CD4-positive, CD25-positive, alpha-beta regulatory T cell (primary cell): ENCODE measurements around the gene PES1. TPM values are rescaled to one million over a fixed set of nuclear protein-coding genes. Genes with fewer than 3 reads are reported as not detected.

Experiments
- ATAC-seq, 2 donors: fragments of 150-1000 bp; cut with Tn5 transposase; one replicate each; pipeline ENCODE4 v1.10.0; 2021; ENCODE audit warnings: low read depth in 2 of 2, moderate number of reproducible peaks in 2 of 2, moderate library complexity in 1 of 2
- DNase-seq, 3 donors: peaks; one replicate each; pipeline versions ENCODE4 v3.0.0 to v3.0.0-alpha.2; 2012 to 2022; ENCODE audit warnings: mixed read lengths in 1 of 3
- H3K27ac ChIP-seq: one replicate; pipeline ENCODE4 v1.7.0; 2013; ENCODE audit warnings: mild to moderate bottlenecking, low read length; ENCODE audit not compliant: insufficient read depth, poor library complexity, severe bottlenecking
- H3K27me3 ChIP-seq: one replicate; pipeline ENCODE4 v1.7.0; 2013; ENCODE audit warnings: low read length; ENCODE audit not compliant: control insufficient read depth, insufficient read depth
- H3K36me3 ChIP-seq: one replicate; pipeline ENCODE4 v1.7.0; 2013; ENCODE audit warnings: mild to moderate bottlenecking, low read length, moderate library complexity; ENCODE audit not compliant: control insufficient read depth, insufficient read depth
- H3K4me1 ChIP-seq: 2 replicates; pipeline ENCODE4 v1.7.0; 2013; ENCODE audit warnings: mild to moderate bottlenecking, low read length; ENCODE audit not compliant: insufficient read depth, control insufficient read depth, poor library complexity, severe bottlenecking
- H3K4me3 ChIP-seq: one replicate; pipeline ENCODE4 v1.7.0; 2013; ENCODE audit warnings: low read depth, mild to moderate bottlenecking, low read length, moderate library complexity
- H3K9me3 ChIP-seq, 2 experiments: 1 replicate in 1 of 2; 2 replicates in 1 of 2; pipeline ENCODE4 v1.7.0; 2013; ENCODE audit warnings: low read length in 2 of 2, mild to moderate bottlenecking in 1 of 2, moderate library complexity in 1 of 2; ENCODE audit not compliant: control insufficient read depth in 2 of 2
- H3K27ac Mint-ChIP-seq, 3 donors: one replicate each; pipeline ENCODE4 v1.8.0; 2020 to 2022; ENCODE audit warnings: mild to moderate bottlenecking in 3 of 3, mixed read lengths in 3 of 3, moderate library complexity in 2 of 3
- H3K27me3 Mint-ChIP-seq: one replicate; pipeline ENCODE4 v1.8.0; 2022; ENCODE audit warnings: mild to moderate bottlenecking, mixed read lengths
- H3K36me3 Mint-ChIP-seq: one replicate; pipeline ENCODE4 v1.8.0; 2020; ENCODE audit warnings: mixed read lengths
- H3K4me1 Mint-ChIP-seq, 4 donors: one replicate each; pipeline ENCODE4 v1.8.0; 2020 to 2022; ENCODE audit warnings: mixed read lengths in 4 of 4, mild to moderate bottlenecking in 1 of 4
- H3K4me3 Mint-ChIP-seq, 4 donors: one replicate each; pipeline ENCODE4 v1.8.0; 2020 to 2022; ENCODE audit warnings: mild to moderate bottlenecking in 4 of 4, mixed read lengths in 4 of 4, moderate library complexity in 3 of 4
- H3K9me3 Mint-ChIP-seq, 7 donors: one replicate each; pipeline ENCODE4 v1.8.0; 2020 to 2022; ENCODE audit warnings: mixed read lengths in 7 of 7, mild to moderate bottlenecking in 3 of 7, moderate library complexity in 2 of 7
- polyA plus RNA-seq, 4 donors: library from polyadenylated mRNA; unstranded; fragments of 300-500 nt; fragmentation: Illumina TruSeq; gene quantifications; one replicate each; pipeline ENCODE4 v1.2.3, GENCODE V29; 2021
- total RNA-seq: library from RNA; stranded (reverse); gene quantifications from one replicate; pipeline ENCODE4 v1.2.3, GENCODE V29; 2022

The PES1 gene
- total and polyA plus RNA-seq, 5 donors from 2014 or later: 35.2 to 47.9 (median 36.8) TPM

DNA sequence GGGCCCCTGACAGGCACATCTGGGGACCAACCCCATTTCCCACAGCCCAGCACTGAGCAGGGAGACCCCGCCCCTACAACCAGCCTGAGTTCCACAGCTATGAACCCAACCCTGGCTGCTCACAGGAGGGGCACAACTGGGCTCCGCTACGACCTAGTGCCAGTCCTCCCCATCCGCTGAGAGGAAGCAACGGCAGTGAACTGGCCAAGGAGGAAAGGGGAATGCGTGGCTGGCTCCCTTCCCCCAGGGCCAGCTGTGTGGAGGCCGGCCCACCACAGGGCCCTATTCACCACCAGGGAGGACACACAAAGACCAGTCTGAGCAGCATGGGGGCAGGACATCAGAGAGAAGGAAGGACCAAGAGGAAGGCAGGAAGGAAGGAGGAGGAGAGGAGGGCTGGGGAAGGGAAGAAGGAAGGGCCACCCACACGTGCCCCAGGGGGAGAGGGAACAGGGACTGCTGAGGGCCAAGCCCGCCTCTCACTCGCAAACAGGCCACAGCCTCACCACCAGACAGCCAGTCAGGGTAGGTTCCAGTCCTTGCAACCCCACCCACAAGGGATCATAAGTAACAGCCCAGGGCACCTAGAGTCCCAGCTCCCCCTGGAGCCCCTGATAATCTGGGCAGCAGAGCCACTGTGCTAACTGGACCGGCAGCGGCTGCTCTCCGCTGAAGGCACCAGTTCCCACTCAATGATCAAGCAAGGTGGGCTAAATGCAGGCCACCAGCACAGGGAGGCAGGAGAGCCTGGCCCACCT, 8.7 kb downstream of the PES1 start:
- no peak for DNase-seq
- Histone ChIP-seq H3K27ac (no peak overlapping the region), H3K36me3 (peaks cover 95% of the 10 kb centered on the region), H3K9me3 (peaks cover 0 to 7% of the 10 kb centered on the region in 2 experiments), H3K4me1 (no peaks in the 10 kb centered on the region), H3K27me3 (no peaks in the 10 kb centered on the region), H3K4me3 (no peak overlapping the region)
- Mint-ChIP-seq H3K27ac (no peak overlapping the region), H3K36me3 (peaks cover 48% of the 10 kb centered on the region), H3K27me3 (no peaks in the 10 kb centered on the region), H3K4me1 (peaks cover 0 to 2% (median 0%) of the 10 kb centered on the region in 4 donors), H3K4me3 (no peak overlapping the region), H3K9me3 (peaks cover 0 to 3% (median 0%) of the 10 kb centered on the region in 7 donors)
- no peak for ATAC-seq

DNA sequence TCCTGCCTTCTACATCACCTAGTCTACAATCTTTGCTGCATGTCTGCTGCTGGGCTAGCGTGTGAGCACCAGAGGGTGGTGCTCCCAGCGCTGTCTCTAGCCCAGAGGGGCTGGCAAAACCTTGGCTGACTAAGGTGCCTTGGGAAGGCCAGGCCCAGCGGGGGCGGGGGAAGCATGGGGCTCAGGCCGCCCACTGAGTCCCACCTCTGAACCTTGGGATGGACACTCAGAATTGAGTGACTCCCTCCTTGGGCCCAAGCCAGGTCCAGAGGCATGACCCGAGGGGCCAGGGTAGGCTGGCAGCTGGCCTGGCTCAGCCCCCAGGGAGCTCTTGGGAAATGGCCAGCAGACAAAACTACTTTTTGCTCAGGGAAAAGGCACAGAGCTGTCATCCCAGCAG, 9.7 kb downstream of the PES1 start:
- Histone ChIP-seq H3K4me3 (no peak overlapping the region), H3K27ac (no peak overlapping the region), H3K4me1 (no peaks in the 10 kb centered on the region), H3K27me3 (no peaks in the 10 kb centered on the region), H3K9me3 (peaks cover 0 to 7% of the 10 kb centered on the region in 2 experiments), H3K36me3 (peaks cover 94% of the 10 kb centered on the region)
- peaks cover 0 to 2% (median 0%) of the 10 kb centered on the region in 4 donors for H3K4me1 Mint-ChIP-seq
- ATAC-seq (no peak), DNase-seq (no peak)
- H3K9me3 Mint-ChIP-seq: peaks cover 0 to 3% (median 0%) of the 10 kb centered on the region in 7 donors
- peaks cover 47% of the 10 kb centered on the region for H3K36me3 Mint-ChIP-seq
- H3K4me3 Mint-ChIP-seq: no peak overlapping the region
- no peak overlapping the region for H3K27ac Mint-ChIP-seq
- H3K27me3 Mint-ChIP-seq: no peaks in the 10 kb centered on the region

DNA sequence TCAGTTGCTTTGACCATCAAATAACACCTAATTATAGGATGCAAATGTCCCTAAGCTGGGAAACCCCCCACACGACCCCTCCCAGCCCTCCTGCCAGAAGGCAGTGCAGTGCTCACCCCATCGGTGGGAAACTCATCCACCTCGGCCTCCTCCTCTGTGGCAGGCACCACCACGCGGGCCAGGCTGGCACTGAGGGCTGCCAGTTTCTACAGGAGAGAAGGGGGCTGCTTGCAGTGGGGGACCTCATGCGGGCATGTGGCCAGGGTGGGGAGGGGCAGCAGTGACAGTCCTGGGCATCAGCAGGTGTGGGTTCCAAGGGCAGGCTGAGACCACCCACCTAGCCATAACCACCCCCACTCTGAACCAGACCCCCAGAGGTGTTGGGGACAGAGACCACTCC, 10.8 kb downstream of the PES1 start:
- Histone ChIP-seq H3K27ac (no peak overlapping the region), H3K4me3 (no peak overlapping the region), H3K9me3 (peaks cover 0 to 7% of the 10 kb centered on the region in 2 experiments), H3K27me3 (no peaks in the 10 kb centered on the region), H3K36me3 (peaks cover 94% of the 10 kb centered on the region), H3K4me1 (no peaks in the 10 kb centered on the region)
- DNase-seq: no peak
- Mint-ChIP-seq H3K27ac (no peak overlapping the region), H3K9me3 (peaks cover 0 to 3% (median 0%) of the 10 kb centered on the region in 7 donors), H3K4me3 (no peak overlapping the region), H3K27me3 (no peaks in the 10 kb centered on the region), H3K4me1 (peaks cover 0 to 5% (median 1%) of the 10 kb centered on the region in 4 donors), H3K36me3 (peaks cover 47% of the 10 kb centered on the region)
- ATAC-seq: no peak

DNA sequence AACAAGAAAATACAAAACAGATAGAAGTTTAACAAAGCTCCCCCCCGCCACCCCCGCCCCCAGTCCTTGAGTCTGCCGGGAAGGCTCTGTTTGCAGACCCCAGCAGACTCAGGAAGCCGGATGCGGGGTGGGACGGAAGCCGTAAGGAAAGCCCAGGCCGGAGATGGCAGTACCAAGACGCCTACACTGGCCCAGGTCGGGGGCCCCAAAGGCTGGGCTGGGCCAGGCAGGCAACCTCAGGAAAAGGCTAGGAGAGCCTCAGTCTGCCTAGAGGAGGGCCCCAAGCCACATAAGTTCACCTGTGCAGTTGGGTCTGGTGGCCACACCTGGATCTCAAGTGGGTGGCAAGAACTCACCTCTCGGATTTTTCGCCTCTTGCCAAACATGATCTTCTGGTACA, 13.2 kb downstream of the PES1 start:
- Histone ChIP-seq H3K27ac (no peak overlapping the region), H3K4me3 (no peak overlapping the region), H3K4me1 (peaks cover 3% of the 10 kb centered on the region), H3K27me3 (no peaks in the 10 kb centered on the region), H3K9me3 (peaks cover 0 to 7% of the 10 kb centered on the region in 2 experiments), H3K36me3 (peaks cover 80% of the 10 kb centered on the region)
- Mint-ChIP-seq H3K4me3 (no peak overlapping the region), H3K27me3 (peaks cover 4% of the 10 kb centered on the region), H3K4me1 (peaks cover 0 to 15% (median 1%) of the 10 kb centered on the region in 4 donors), H3K27ac (no peak overlapping the region), H3K36me3 (peaks cover 45% of the 10 kb centered on the region), H3K9me3 (peaks cover 0 to 3% (median 0%) of the 10 kb centered on the region in 7 donors)
- ATAC-seq: no peak
- no peak for DNase-seq

DNA sequence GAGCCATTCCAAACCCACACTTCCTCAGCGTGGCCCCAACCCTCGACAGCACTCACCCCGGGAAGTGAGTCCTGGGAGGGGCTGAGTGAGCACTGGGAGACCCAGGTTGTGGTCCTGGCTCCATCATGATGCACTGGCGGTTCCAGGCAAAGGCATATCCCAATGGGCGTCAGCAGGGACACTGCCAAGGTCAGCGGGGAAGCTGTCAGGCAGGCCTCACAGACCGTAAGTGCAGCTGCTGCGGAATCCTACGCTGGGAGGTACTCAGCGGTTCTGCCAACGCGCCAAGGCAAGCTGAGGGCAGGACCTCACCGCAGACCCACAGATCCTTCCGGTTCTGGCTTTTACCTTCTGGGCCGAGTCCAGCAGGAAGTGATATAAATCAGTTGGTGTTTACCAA, 15.9 kb downstream of the PES1 start:
- ATAC-seq (no peak), DNase-seq (peak in 1 of 3 donors; percentile 10)
- peaks cover 3% of the 10 kb centered on the region for H3K4me1 ChIP-seq
- H3K9me3 Mint-ChIP-seq: peaks cover 0 to 2% (median 0%) of the 10 kb centered on the region in 7 donors
- no peak overlapping the region for H3K4me3 Mint-ChIP-seq
- peaks cover 17% of the 10 kb centered on the region for H3K27me3 Mint-ChIP-seq
- peaks cover 0 to 15% (median 0%) of the 10 kb centered on the region in 4 donors for H3K4me1 Mint-ChIP-seq
- no peak overlapping the region for H3K4me3 ChIP-seq
- H3K36me3 Mint-ChIP-seq: peaks cover 41% of the 10 kb centered on the region
- no peaks in the 10 kb centered on the region for H3K27me3 ChIP-seq
- peaks cover 56% of the 10 kb centered on the region for H3K36me3 ChIP-seq
- H3K9me3 ChIP-seq: peaks cover 0 to 7% of the 10 kb centered on the region in 2 experiments
- H3K27ac ChIP-seq: no peak overlapping the region
- H3K27ac Mint-ChIP-seq: no peak overlapping the region

DNA sequence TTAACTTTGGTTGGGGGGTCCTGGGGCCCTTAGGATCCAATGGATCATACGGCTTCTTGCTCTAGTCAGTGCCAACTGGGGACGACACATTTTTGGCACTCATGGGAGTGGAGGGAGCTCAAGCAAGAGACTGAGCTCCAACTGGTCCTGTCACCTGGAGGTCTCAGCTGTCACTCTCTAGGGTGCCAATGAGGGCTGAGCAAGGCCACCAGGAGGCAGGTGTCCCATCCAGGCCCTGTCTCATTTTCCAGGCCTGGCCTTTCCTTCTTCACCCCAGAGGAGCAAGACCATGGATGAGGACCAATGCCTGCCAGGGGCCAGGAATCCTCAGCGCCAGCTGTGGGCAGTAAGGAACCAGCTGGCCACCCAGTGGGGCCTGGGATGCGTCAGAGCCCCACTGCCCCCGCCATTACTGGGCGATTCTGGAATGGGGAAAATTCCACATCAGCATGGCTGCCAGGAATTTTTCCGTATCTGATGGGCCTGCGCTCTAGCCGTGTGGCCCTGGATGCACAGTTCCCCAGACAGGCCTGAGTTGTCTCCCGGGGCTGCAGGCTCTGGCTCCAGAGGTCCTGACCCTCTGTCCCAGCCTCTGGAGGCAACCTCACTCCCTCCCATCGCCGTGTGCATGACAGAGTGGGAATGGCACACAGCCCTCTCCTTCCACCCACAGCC, 16.6 kb downstream of the PES1 start:
- peaks cover 39% of the 10 kb centered on the region for H3K36me3 Mint-ChIP-seq
- peaks cover 21% of the 10 kb centered on the region for H3K27me3 Mint-ChIP-seq
- H3K27me3 ChIP-seq: no peaks in the 10 kb centered on the region
- H3K9me3 ChIP-seq: peaks cover 0 to 4% of the 10 kb centered on the region in 2 experiments
- H3K27ac ChIP-seq: no peak overlapping the region
- H3K27ac Mint-ChIP-seq: no peak overlapping the region
- H3K36me3 ChIP-seq: peaks cover 48% of the 10 kb centered on the region
- no peak overlapping the region for H3K4me3 Mint-ChIP-seq
- DNase-seq: no peak
- H3K9me3 Mint-ChIP-seq: peaks cover 0 to under 1% (median 0%) of the 10 kb centered on the region in 7 donors
- peak in 1 of 2 donors; percentile 10 for ATAC-seq
- no peak overlapping the region for H3K4me3 ChIP-seq
- peaks cover 0 to 15% (median 0%) of the 10 kb centered on the region in 4 donors for H3K4me1 Mint-ChIP-seq
- H3K4me1 ChIP-seq: peaks cover 3% of the 10 kb centered on the region

DNA sequence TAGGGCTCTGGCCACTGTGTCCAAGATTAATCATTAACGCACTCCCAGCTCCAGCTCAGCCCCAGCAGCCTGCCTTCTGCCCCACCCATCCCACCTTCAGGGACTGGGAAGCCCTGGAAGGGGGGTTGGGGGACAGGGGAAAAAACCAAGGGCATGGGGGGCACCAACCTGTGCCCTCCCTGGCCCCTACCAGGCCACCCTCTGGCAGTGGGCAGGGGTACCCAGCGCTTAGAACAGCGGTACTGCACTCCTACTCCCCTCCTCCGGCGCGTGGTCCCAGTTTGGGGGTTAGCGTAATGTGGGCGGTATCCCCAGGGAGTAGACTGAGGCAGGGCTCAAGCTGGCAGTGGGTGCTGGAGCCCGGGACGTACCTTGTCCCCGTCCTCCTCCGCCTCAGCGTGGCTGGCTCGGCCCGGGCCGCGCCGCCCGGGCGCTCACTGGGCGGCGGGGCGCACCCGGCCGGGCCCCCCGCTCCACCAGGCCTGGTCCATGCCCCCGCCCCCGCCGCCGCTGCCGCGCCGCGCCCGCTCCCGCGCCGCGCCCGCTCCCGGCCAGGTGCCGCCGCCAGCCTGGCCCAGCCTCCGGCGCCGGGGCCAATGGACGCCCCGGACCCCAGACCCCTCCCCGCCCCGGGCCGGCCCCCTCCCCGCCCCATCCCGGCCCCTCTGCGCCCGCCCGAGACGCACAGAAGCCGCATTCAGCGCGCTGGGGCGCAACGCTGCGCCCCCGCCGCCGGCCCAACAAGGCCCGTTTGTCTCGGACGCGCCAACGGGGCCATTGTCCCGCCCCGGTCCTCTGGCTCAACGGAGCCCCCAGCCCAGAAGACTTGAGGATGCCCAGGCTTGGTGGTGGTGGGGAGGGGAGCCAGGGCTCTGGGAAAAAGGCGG, 17.4 kb downstream of the PES1 start, which contains the start of gene GAL3ST1:
TSS of gene GAL3ST1 (minus strand) at position 571 of the 887 bp plus-strand sequence. CDS start 17,273 bp downstream, outside the sequence.
- peaks cover 40% of the 10 kb centered on the region for H3K36me3 ChIP-seq
- ATAC-seq (no peak), DNase-seq (no peak)
- no peak within 1 kb of the TSS for H3K4me3 Mint-ChIP-seq
- peaks cover 3% of the 10 kb centered on the region for H3K4me1 ChIP-seq
- peaks cover 33% of the 10 kb centered on the region for H3K36me3 Mint-ChIP-seq
- H3K9me3 Mint-ChIP-seq: no peaks in the 10 kb centered on the region
- H3K27ac ChIP-seq: no peak within 1 kb of the TSS
- no peaks in the 10 kb centered on the region for H3K27me3 ChIP-seq
- peaks cover 0 to 15% (median 0%) of the 10 kb centered on the region in 4 donors for H3K4me1 Mint-ChIP-seq
- H3K27me3 Mint-ChIP-seq: peaks cover 29% of the 10 kb centered on the region
- H3K9me3 ChIP-seq: no peaks in the 10 kb centered on the region
- H3K4me3 ChIP-seq: no peak within 1 kb of the TSS
- H3K27ac Mint-ChIP-seq: no peak within 1 kb of the TSS
